Hindlimb muscle (tissue), 1 donor: ENCODE measurements around the gene DPH1. TPM values are rescaled to one million over a fixed set of nuclear protein-coding genes. Genes with fewer than 3 reads are reported as not detected.

Experiments
- DNase-seq: peaks from one replicate; pipeline ENCODE4 v3.0.0-alpha.2; 2013
- polyA plus RNA-seq: library from polyadenylated mRNA; unstranded; fragments of 120-200 nt; gene quantifications from one replicate; pipeline ENCODE4 v1.2.1, GENCODE V29; 2013; ENCODE audit not compliant: insufficient read length

The DPH1 gene
- polyA plus RNA-seq, 1 donor = 40.0 TPM

DNA sequence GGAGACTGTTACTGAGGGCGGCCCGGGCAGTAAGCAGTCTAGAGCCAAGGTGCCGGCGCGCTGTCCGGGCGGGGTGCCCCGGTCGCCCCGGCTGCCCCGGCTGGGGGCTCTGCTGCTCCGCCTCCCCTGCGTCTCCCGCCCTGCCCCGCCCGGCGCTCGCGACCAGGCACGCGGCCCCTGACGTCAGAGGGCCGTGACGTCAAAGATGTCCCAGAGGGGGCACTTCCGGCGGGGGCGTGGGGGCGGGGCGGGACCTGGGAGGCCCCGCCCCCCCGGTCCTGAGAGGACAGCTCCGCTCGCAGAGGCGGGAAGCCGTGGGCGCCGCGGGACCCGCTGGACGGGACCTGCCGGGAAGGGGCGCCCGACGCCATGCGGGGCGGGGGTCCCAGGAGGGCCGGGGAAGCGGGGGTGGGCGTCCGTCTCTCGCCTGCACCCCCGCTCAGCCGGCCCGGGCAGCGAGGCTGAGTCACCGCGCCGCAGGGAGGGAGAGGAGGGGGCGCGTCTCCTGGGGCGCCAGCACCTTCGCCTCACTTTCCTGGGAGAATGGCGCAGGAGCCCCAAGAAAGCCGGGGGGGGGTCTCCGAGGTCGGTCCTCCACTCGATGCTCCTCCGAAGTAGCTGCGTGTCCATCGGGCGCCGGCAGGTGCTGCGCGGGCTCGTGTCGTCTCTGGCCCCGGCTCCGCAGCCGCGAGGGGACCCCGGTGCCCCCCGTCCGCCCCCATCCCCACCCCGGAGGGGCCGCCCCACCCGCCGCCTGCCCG is 20.5 kb downstream of the DPH1 start:
- peak; percentile 69 for DNase-seq

DNA sequence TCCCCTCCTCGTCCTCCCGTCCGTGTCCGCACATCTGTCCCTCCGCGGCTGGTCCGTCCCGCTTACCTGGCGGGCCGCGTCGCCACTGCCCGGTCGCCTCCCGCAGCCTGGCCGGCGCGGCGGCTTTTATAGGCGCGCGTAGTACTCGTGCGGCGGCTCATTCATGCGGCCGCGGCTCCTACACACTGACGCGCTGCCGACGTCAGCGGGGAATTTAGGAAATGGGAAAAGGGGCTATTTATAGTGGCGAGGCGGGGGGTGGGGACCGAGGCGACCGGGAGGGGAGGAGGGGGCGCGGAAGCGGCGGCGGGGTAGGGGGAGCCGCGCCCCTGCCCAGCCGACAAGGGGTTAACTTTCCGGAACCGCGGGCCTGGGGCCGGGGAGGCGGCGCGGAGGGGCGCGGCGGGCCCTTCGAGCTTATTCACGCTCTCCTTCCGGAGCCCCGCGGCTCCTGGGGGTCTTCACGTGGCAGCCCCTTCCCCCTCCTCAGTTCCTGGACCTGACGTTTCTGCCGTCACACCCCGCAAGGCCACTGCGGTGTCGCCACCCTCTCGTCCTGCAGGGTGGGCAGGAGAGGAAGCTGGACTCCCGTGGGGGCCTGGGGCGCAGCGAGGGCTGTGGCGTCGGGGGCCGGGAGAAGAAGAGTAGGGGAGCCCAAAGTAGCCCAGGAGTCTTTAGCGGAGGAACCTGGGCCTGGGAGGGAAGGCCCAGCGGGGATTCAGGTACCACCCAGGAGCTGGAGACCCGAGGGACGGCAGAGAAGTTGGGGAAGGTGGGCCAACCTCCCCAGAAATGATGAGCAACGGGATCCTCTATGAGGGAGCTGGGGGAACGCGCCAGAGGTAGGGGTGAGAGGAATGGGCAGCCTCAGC is 21.3 kb downstream of the DPH1 start:
- DNase-seq = no peak

DNA sequence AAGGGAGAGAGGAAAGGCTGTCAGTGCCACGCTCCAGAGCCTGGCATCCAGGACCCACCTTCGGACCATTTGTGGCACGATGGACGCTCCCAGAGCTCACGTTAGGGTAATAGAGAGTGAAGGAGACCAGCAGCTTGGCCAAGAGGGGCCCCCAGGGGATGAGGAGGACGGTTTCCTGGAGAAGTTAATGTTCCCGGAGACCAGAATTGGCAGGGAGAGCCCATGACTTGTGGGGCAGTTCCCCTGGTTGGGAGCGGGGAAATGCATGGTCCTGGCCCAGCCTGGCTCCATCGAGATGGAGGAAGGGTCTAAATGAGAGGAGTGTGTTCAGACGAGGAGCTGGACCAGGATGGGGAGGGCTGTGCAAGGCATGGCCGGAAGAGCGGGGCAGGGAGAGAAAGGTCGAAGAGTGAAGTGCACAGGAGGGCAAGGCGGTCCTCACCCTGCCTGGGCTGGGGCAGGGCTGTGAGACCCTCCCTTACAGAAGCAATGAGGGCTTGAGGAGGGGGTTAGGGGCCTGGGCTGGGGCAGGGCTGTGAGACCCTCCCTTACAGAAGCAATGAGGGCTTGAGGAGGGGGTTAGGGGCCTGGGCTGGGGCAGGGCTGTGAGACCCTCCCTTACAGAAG is 22.1 kb downstream of the DPH1 start:
- no peak for DNase-seq

DNA sequence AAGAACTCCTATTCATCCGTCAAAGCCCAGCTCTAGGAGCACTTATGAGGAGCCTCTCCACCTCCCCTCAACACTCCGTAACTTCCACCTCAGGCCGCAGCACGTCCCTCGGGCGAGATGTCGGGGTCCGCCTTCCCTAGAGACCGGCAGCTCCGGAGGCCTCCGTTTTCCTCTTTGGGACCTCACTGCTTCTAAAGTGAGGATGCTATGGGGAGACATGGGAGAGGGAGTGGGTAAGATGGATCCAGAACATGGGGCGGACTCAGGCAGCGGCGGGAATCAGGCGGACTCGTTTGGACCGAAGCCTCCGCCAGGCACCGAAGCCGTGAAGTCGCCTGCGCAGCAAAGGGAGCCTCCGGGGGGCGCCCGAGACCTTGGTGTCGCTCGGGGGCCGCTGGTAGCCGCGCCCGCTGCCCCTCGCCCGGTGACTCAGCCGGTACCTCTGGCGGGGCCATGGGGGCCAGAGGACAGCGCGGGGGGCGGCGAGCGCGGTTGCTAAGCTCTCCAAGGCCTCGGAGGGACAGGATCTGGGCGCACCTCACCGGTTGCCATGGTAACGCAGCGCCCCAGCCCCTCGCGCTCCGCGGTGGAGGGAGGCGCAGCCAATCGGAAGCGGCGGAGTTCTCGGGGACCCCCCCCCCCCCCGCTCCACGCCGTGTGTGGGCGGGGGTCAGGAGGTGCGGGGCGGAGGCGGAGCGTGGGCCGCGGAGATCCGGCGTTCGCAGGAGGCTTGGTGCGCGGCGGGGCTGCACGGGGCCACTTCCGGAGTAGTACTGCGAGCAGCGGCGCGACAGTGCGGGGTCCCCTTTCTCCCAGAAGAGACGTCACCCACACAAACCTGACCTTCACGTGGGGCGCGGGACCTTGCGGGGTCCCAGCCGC is 23.7 kb downstream of the DPH1 start:
- DNase-seq = peak; percentile 75

DNA sequence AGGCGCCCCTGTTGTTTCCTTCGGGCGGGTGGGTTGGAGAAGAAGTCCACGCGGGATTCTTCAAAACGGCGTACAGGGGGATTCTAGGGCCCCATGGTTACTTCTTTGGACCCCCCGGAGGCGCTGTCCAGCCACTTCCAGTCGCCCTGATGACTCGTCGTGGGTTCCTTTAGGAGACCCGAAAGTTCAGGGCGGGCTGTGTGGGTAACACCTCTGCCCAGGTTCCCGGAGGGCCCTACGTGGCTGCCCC is 24.2 kb downstream of the DPH1 start:
- DNase-seq = no peak

DNA sequence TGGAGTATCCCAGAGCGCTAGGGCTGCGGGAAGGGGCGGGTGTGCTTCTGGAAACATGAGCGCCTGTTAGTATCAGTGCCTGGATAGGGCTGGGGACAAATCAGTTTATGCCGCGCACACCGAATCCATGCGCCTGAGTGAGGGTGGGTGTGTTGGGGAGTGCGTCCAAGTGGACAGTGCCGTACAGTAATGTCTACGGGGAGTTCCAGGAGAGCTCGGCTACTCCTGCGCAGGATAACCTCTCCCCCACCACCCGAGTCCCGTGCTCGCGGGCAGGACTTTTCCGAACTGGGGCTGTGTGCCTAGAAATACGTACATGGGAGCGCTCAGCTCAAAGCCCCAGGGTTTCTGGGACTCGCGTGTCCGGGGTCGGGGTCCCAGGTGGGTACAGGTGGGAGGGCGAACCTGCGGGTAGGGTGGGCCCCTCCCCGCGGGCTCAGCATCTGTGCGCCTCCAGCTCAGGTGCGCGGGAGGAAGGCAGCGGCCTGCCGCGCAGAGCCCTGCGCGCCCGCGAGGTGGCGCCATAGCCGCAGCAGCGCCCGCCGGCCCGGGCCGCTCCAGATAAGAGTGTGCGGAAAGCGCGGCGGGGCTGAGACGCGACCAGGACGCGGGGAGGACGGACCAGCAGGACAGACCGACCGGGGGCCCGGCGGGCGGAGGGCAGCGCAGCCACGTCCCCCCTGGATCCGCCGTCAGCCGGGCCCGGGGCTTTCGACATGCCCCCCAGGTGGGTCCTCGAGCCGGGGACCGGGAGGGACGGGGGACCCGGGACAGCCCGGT is 24.7 kb downstream of the DPH1 start, which contains the start of gene HIC1:
Gene HIC1 (plus strand): TSS at position 592 of the 780 bp plus-strand sequence. CDS start 1,588 bp downstream, outside the sequence.
- DNase-seq = peak; percentile 88

DNA sequence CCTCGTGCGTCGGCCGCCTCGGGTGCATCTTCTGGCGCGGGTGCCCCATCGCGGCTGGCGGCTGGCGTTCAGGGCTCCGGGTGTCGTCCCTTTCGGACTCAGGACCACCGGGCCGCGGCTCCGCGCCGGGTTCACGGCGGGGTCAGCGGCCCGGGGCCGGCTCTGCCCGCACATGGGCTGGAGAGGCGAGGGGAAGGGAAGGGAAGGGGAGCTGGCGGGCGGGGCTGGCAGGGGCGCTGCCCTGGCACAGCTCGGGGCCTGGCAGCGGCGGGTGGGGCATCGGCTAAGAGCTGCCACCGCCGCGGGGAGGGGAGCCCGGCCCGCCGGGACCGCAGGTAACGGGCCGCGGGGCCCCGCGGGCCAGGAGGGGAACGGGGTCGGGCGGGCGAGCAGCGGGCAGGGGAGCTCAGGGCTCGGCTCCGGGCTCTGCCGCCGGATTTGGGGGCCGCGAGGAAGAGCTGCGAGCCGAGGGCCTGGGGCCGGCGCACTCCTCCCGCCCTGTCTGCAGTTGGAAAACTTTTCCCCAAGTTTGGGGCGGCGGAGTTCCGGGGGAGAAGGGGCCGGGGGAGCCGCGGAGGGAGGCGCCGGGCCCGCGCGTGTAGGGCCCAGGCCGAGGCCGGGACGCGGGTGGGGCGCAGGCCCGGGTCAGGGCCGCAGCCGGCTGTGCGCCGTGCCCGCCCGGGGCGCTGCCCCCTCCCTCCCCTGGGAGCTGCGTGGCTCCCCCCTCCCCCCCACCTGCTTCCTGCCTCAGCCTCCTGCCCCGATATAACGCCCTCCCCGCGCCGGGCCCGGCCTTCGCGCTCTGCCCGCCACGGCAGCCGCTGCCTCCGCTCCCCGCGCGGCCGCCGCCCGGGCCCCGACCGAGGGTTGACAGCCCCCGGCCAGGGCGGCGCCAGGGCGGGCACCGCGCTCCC is 25.6 kb downstream of the DPH1 start:
- DNase-seq = no peak

DNA sequence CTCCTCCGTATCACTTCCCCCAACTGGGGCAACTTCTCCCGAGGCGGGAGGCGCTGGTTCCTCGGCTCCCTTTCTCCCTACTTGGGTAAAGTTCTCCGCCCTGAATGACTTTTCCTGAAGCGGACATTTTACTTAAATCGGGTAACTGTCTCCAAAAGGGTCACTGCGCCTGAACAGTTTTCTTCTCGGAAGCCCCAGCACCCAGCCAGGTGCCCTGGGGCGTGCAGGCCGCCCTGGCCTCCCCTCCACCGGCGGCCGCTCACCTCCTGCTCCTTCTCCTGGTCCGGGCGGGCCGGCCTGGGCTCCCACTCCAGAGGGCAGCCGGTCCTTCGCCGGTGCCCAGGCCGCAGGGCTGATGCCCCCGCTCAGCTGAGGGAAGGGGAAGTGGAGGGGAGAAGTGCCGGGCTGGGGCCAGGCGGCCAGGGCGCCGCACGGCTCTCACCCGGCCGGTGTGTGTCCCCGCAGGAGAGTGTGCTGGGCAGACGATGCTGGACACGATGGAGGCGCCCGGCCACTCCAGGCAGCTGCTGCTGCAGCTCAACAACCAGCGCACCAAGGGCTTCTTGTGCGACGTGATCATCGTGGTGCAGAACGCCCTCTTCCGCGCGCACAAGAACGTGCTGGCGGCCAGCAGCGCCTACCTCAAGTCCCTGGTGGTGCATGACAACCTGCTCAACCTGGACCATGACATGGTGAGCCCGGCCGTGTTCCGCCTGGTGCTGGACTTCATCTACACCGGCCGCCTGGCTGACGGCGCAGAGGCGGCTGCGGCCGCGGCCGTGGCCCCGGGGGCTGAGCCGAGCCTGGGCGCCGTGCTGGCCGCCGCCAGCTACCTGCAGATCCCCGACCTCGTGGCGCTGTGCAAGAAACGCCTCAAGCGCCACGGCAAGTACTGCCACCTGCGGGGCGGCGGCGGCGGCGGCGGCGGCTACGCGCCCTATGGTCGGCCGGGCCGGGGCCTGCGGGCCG is 26.5 kb downstream of the DPH1 start:
- DNase-seq = no peak

DNA sequence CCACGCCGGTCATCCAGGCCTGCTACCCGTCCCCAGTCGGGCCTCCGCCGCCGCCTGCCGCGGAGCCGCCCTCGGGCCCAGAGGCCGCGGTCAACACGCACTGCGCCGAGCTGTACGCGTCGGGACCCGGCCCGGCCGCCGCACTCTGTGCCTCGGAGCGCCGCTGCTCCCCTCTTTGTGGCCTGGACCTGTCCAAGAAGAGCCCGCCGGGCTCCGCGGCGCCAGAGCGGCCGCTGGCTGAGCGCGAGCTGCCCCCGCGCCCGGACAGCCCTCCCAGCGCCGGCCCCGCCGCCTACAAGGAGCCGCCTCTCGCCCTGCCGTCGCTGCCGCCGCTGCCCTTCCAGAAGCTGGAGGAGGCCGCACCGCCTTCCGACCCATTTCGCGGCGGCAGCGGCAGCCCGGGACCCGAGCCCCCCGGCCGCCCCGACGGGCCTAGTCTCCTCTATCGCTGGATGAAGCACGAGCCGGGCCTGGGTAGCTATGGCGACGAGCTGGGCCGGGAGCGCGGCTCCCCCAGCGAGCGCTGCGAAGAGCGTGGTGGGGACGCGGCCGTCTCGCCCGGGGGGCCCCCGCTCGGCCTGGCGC is 27.3 kb downstream of the DPH1 start:
- no peak for DNase-seq

DNA sequence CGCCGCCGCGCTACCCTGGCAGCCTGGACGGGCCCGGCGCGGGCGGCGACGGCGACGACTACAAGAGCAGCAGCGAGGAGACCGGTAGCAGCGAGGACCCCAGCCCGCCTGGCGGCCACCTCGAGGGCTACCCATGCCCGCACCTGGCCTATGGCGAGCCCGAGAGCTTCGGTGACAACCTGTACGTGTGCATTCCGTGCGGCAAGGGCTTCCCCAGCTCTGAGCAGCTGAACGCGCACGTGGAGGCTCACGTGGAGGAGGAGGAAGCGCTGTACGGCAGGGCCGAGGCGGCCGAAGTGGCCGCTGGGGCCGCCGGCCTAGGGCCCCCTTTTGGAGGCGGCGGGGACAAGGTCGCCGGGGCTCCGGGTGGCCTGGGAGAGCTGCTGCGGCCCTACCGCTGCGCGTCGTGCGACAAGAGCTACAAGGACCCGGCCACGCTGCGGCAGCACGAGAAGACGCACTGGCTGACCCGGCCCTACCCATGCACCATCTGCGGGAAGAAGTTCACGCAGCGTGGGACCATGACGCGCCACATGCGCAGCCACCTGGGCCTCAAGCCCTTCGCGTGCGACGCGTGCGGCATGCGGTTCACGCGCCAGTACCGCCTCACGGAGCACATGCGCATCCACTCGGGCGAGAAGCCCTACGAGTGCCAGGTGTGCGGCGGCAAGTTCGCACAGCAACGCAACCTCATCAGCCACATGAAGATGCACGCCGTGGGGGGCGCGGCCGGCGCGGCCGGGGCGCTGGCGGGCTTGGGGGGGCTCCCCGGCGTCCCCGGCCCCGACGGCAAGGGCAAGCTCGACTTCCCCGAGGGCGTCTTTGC is 28.0 kb downstream of the DPH1 start:
- no peak for DNase-seq

DNA sequence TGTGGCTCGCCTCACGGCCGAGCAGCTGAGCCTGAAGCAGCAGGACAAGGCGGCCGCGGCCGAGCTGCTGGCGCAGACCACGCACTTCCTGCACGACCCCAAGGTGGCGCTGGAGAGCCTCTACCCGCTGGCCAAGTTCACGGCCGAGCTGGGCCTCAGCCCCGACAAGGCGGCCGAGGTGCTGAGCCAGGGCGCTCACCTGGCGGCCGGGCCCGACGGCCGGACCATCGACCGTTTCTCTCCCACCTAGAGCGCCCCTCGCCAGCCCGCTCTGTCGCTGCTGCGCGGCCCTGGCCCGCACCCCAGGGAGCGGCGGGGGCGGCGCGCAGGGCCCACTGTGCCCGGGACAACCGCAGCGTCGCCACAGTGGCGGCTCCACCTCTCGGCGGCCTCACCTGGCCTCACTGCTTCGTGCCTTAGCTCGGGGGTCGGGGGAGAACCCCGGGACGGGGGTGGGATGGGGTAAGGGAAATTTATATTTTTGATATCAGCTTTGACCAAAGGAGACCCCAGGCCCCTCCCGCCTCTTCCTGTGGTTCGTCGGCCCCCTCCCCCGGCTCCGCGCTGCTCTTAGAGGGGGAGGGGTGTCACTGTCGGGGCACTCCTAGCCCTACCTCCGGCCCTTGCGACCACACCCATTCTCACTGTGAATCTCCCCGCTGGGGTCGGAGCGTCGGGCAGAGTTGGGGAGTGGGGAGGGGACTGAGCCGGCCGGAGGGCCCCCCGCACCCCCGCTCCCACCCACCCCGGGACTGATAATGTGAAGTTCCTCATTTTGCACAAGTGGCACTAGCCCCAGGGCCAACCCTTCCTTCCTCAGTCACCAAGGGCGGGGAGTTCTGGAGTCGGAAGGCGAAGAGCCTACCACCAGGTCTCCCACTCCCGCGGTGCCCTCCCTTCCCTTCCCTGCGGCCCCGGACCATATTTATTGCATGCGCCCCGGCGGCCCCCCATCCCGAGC is 28.9 kb downstream of the DPH1 start:
- DNase-seq = peak; percentile 77

DNA sequence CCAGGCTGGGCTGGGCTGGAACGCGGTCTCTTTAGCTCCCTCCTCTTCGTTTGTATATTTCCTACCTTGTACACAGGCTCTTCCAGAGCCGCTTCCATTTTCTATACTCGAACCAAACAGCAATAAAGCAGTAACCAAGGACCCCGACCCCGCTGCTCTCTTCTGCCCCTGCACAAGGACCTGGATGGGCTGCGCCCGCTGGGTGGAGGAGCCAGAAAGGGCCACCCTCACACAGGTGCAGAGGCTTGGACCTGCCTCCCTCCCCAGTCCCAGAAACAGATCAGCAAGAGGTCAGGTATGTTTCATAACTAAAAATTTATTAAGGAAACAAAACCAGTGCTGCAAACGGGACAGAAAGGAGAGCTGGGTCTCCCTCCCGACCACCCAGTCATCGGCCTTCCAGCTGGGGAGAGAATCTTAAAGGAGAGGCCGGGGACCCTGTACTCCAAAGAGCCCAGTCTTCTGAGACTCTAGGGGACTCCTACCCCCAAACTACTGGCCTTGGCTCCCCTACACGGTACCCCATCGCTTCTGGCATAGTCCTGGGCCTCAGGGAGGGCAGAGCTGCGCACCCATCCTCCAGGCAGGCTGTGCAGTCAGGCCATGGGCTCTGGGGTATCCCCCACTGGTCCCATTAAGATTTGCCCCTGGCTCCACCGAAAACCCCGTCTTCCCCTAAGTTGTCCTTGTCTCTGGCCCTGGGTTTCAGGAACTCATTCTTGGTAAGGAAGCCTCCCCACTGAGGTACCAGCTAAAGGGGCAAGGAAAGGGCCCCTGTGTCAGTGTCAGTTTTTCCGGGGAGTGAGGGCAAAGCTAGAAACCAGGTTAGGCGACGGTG is 29.8 kb downstream of the DPH1 start:
- DNase-seq = no peak

DNA sequence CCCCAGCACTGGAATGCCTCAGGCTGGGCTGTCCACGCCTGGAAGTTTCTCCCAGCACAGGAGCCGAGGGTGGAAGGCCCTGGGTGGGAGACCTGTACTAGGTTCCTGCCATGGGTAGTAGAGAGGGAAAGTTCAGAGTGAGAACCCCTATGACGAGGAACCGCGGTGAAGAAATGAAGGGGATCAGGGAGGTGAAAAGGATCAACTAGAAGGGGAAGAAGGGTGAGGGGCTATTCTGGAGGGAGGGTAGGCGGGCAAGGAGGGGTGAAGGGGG is 30.4 kb downstream of the DPH1 start:
- no peak for DNase-seq

DNA sequence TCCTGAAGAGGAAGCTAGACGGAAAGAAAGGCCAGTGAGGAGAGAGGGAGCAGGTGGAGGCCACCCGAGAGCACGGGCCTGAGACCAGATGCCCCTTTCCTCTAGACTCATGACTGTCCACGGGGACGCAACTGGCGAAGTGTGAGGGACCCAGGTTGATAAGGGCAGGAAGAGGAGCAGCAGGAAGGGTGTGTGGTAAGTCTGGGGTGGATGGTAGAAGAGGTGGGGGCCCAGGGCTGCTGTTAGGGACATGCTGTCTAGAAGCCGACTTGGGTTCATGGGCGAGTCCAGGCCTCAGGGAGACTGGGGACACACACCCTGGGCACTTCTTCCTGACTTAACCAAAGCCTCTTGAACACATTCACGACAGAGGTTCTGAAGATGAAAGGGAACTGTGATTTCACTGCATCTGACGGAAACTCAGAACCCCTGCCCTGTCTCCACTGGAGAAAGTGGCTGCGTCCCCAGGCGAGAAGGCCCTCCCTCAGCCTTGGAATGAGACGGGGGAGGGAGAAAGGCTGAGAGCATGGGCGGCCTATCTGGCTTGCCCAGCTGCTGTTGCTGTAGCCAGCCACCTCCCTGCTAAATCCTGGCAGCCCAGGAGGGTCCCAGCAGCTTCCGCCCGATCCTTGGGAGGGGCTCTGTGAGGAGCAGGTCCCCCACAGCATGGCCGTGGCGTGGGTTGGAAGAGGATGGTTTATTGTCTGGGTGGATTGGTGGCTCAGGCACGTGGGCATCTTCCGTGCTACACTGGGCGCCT is 30.9 kb downstream of the DPH1 start:
- DNase-seq = peak; percentile 38

DNA sequence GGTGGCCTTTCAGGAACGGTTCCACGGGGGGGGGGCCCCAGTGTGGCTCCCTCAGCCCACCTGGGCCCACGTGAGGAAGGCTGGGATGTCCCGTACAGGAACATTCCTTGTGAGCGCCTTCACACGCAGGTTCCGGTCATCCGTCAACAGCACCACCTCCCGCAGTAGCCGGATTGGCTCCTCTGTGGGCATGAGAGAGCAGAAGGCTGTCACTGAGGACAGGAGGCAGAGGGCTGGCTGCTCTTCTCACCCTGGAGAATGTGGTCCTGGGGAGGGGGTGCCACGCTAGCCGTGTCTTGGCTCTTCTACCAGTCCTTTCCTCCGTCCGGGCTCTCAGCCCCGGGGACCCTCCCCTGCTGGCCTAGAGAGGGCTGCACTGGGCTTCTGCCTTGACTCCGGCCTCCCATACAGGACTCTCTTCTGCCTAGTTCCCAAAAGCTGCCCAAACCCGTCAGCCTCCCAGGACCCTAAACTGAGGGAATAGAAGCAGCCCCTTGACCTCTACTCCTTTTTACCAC is 31.5 kb downstream of the DPH1 start:
- peak; percentile 26 for DNase-seq
